ENCODE measurements around the gene CNOT6. TPM values are rescaled to one million over a fixed set of nuclear protein-coding genes. Genes with fewer than 3 reads are reported as not detected.
A peak's percentile ranks its signal among the peaks of the same experiment; 100 is the strongest.
"Not testable (repeated sequence)": the region's sequence is repeated elsewhere in the genome, so short reads cannot be mapped to it uniquely, and the experiment has no call there.

Gene CNOT6
- total and polyA plus RNA-seq, 8 donors = 3.8 to 14.1 (median 5.9) TPM

DNA sequence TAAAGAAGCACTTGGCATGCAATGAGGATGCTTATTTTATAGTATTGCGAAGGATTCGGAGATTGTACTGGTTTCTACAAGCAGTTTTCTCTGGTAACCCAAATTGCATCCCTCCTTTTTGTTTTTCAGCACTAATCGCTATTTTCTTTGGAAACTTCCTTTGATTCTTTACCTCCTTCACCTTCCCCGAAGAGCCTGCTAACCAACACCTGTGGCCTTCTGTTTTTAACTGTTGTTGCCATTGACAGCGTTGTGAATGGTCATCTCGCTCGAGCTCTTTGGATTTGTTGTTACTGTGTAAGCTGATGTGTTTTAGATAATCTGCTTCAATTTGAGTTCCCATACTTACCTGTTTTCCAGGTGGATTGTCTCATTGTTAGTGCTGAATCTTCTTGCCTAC lies 1.1 kb downstream of the CNOT6 start:
- DNase-seq (no peak), ATAC-seq (no peak), FAIRE-seq (no peak)
- intact Hi-C loops (cut with DNase I) = no loop called here
- Histone ChIP-seq H3K4me1 (peaks cover 0 to 12% (median 10%) of the 10 kb centered on the region in 3 donors), H3K27me3 (no peaks in the 10 kb centered on the region), H3K36me3 (no peaks in the 10 kb centered on the region), H3K9me3 (no peaks in the 10 kb centered on the region), H3K4me3 (peak overlapping the region; percentile 82 to 99 (median 99)), H3K27ac (peak overlapping the region in 2 of 4 donors; percentile 89)
- WGBS, 2 donors = 4 to 5% methylated on average over 7 of the region's 7 CpGs
- TF ChIP-seq, protein P1, sequence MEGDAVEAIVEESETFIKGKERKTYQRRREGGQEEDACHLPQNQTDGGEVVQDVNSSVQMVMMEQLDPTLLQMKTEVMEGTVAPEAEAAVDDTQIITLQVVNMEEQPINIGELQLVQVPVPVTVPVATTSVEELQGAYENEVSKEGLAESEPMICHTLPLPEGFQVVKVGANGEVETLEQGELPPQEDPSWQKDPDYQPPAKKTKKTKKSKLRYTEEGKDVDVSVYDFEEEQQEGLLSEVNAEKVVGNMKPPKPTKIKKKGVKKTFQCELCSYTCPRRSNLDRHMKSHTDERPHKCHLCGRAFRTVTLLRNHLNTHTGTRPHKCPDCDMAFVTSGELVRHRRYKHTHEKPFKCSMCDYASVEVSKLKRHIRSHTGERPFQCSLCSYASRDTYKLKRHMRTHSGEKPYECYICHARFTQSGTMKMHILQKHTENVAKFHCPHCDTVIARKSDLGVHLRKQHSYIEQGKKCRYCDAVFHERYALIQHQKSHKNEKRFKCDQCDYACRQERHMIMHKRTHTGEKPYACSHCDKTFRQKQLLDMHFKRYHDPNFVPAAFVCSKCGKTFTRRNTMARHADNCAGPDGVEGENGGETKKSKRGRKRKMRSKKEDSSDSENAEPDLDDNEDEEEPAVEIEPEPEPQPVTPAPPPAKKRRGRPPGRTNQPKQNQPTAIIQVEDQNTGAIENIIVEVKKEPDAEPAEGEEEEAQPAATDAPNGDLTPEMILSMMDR (IDR thresholded peaks at IDR 0.05) = no peak

DNA sequence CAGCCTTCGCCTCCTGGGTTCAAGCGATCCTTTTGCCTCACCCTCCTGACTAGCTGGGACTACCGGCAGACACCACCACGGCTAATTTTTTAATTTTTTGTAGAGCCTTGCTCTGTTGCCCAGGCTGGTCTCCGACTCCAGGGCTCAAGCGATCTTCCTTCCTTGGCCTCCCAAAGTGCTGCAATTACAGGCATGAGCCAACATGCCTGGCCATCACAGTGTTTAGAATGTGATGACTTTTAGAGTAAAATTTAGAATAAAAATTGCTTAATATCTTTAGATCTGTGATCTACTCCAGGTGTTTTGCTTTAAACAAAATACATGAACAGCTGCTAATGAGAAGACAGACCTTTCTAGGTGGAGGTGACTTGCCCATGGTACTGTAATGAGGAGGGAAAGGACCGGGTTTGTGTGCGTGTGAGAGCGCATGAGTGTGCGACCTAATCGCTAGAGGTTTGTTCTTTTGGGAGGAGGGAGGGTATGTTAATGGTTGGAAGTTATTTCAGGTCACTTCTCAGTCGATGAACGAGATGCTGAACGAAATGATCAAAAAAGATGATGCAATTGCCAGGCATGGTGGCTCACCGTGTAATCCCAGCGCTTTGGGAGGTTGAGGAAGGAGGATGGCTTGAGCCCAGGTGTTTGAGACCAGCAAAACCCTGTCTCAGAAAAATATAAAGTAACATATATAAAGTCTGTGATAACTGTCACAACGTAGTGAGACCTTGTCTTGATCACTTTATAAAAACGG lies 2.0 kb downstream of the CNOT6 start:
- H3K27me3 ChIP-seq = no peaks in the 10 kb centered on the region
- no peak for ATAC-seq
- TF ChIP-seq, protein P1 (IDR thresholded peaks at IDR 0.05) = no peak
- no peak overlapping the region for H3K27ac ChIP-seq
- no peak for FAIRE-seq
- no peaks in the 10 kb centered on the region for H3K36me3 ChIP-seq
- H3K4me3 ChIP-seq = peak overlapping the region in 1 of 4 donors; percentile 99
- H3K9me3 ChIP-seq = no peaks in the 10 kb centered on the region
- H3K4me1 ChIP-seq = peaks cover 0 to 12% (median 10%) of the 10 kb centered on the region in 3 donors
- WGBS, 2 donors = 86 to 89% methylated on average over 18 of the region's 18 CpGs
- no peak for DNase-seq
- intact Hi-C loops (cut with DNase I) = no loop called here

DNA sequence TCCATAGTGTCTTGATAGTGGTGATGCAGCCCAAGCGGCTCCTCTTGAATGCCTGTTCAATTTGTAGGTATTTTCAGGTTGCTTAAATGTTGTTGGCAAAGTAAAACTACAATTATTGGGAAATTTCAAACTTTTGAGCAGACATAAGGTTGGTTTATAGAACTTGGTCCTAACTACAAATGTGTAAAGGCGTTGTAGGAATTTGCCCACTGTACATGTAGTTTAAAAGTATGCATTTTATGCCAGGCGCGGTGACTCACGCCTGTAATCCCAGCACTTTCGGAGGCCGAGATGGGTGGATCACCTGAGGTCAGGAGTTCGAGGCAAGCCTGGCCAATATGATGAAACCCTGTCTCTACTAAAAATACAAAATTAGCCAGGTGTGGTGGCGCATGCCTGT lies 2.6 kb downstream of the CNOT6 start:
- H3K4me1 ChIP-seq = peaks cover 0 to 12% (median 10%) of the 10 kb centered on the region in 3 donors
- FAIRE-seq; H3K9me3 ChIP-seq; H3K36me3 ChIP-seq; H3K27me3 ChIP-seq; DNase-seq; ATAC-seq; H3K27ac ChIP-seq; intact Hi-C loops (cut with DNase I); H3K4me3 ChIP-seq: not testable (repeated sequence)
- 96 to 97% methylated on average over 9 of the region's 9 CpGs for WGBS, 2 donors

- H3K27me3 ChIP-seq; H3K27ac ChIP-seq; H3K4me3 ChIP-seq; H3K36me3 ChIP-seq; FAIRE-seq; intact Hi-C loops (cut with DNase I); H3K9me3 ChIP-seq; DNase-seq; ATAC-seq: not testable (repeated sequence)
- WGBS, 2 donors = 81 to 82% methylated on average over 7 of the region's 7 CpGs
- peaks cover 0 to 20% (median 10%) of the 10 kb centered on the region in 3 donors for H3K4me1 ChIP-seq
These were observed 3.7 kb downstream of the CNOT6 start for GRCh38 chr5:180497865-180498264.

- no peak for FAIRE-seq
- Histone ChIP-seq H3K4me1 (peaks cover 0 to 20% (median 10%) of the 10 kb centered on the region in 3 donors), H3K9me3 (no peaks in the 10 kb centered on the region), H3K27ac (no peak overlapping the region), H3K27me3 (no peaks in the 10 kb centered on the region), H3K4me3 (no peak overlapping the region), H3K36me3 (no peaks in the 10 kb centered on the region)
- ATAC-seq = no peak
- TF ChIP-seq, protein P1 (IDR thresholded peaks at IDR 0.05) = no peak
- no peak for DNase-seq
- intact Hi-C loops (cut with DNase I) = no loop called here
- WGBS, 2 donors = 86 to 88% methylated on average over 3 of the region's 3 CpGs
These were observed 4.2 kb downstream of the CNOT6 start for GRCh38 chr5:180498378-180498777.

DNA sequence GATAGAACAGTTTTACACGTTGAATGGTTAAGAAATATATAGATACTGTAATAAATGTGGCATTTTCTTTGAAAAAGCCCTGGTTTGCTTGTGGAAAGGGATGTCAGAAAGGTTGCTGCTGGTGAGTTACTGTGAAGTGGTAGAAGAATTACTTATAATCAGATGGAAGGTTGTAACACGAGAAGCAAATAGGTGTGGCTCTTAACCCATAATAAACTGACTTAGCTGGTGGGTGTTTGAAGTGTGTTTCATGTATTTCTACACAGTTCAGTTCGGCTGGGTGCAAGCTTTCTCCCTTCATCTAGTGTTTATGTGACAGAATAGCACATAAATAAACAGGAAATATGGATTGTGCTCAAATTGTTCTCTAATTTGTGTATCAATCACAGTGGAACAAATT lies 5.5 kb downstream of the CNOT6 start:
- FAIRE-seq (no peak), ATAC-seq (no peak), DNase-seq (no peak)
- Histone ChIP-seq H3K27me3 (no peaks in the 10 kb centered on the region), H3K27ac (no peak overlapping the region), H3K4me1 (peaks cover 0 to 20% (median 15%) of the 10 kb centered on the region in 3 donors), H3K4me3 (no peak overlapping the region), H3K36me3 (no peaks in the 10 kb centered on the region), H3K9me3 (no peaks in the 10 kb centered on the region)
- intact Hi-C loops (cut with DNase I) = no loop called here
- 50 to 56% methylated on average over 3 of the region's 3 CpGs for WGBS, 2 donors
- TF ChIP-seq, protein P1 (IDR thresholded peaks at IDR 0.05) = no peak

- intact Hi-C loops (cut with DNase I); H3K27ac ChIP-seq; DNase-seq; H3K27me3 ChIP-seq; H3K9me3 ChIP-seq; FAIRE-seq; H3K36me3 ChIP-seq; ATAC-seq; H3K4me3 ChIP-seq: not testable (repeated sequence)
- WGBS, 2 donors = 89 to 94% methylated on average over 9 of the region's 9 CpGs
- peaks cover 0 to 20% (median 15%) of the 10 kb centered on the region in 3 donors for H3K4me1 ChIP-seq
These were observed 6.1 kb downstream of the CNOT6 start for GRCh38 chr5:180500300-180500699.

Measured in pancreas (tissue), 10 donors.